Measurements from ENCODE around the gene CDK5RAP2. TPM values are rescaled to one million over a fixed set of nuclear protein-coding genes. Genes with fewer than 3 reads are reported as not detected.

The CDK5RAP2 gene
- total RNA-seq, 3 donors from 2014 or later (not counting 1 experiment from before 2014, with no cell fraction given) = 81.5 to 95.7 (median 82.4) TPM

- no peaks in the 10 kb centered on the region for H3K9me3 ChIP-seq (ENCODE audit: control insufficient read depth, insufficient read depth, low read length)
- no peaks in the 10 kb centered on the region for H3K4me1 ChIP-seq (ENCODE audit: control insufficient read depth, insufficient read depth, low read length)
- WGBS (ENCODE audit: insufficient coverage) = 100% methylated on average over 1 of the region's 2 CpGs
- Mint-ChIP-seq H3K27ac (no peak overlapping the region), H3K27me3 (ENCODE audit: low read depth in 2 of 2) (no peaks in the 10 kb centered on the region), H3K9me3 (no peaks in the 10 kb centered on the region), H3K4me1 (no peaks in the 10 kb centered on the region), H3K4me3 (no peak overlapping the region), H3K36me3 (peaks cover 23% of the 10 kb centered on the region)
- no peaks in the 10 kb centered on the region for H3K27me3 ChIP-seq (ENCODE audit: control insufficient read depth, insufficient read depth, low read length)
- peaks cover 66% of the 10 kb centered on the region for H3K36me3 ChIP-seq (ENCODE audit: control insufficient read depth, insufficient read depth, low read length)
- no peak for DNase-seq
- no peak overlapping the region for H3K4me3 ChIP-seq (ENCODE audit: low read length)
- TF ChIP-seq, protein P1, sequence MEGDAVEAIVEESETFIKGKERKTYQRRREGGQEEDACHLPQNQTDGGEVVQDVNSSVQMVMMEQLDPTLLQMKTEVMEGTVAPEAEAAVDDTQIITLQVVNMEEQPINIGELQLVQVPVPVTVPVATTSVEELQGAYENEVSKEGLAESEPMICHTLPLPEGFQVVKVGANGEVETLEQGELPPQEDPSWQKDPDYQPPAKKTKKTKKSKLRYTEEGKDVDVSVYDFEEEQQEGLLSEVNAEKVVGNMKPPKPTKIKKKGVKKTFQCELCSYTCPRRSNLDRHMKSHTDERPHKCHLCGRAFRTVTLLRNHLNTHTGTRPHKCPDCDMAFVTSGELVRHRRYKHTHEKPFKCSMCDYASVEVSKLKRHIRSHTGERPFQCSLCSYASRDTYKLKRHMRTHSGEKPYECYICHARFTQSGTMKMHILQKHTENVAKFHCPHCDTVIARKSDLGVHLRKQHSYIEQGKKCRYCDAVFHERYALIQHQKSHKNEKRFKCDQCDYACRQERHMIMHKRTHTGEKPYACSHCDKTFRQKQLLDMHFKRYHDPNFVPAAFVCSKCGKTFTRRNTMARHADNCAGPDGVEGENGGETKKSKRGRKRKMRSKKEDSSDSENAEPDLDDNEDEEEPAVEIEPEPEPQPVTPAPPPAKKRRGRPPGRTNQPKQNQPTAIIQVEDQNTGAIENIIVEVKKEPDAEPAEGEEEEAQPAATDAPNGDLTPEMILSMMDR (IDR thresholded peaks at IDR 0.05) = no peak
- intact Hi-C loops (cut with micrococcal nuclease) = no loop called here
- H3K27ac ChIP-seq (ENCODE audit: low read length) = no peak overlapping the region
- no peak for ATAC-seq
Observed at GRCh38 chr9:120541921-120542320, 38.0 kb downstream of the CDK5RAP2 start.

DNA sequence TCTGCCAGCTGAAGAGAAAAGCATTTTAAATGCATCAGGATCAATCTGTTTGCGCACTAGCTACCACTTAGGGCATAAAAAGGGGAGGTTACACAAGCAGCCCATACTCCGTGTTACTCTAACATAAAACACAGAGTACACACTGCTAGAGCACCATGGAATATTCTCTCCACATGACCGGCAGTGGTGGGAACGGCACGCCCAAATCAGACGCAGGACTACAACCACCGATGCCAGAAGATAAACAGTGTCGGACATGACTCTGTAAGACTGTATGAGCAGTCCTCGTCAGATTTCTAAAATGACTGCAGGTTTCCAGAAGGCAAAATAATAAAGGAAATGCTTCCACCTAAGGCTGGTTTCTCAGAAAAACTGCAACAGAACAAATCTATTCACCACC lies 40.0 kb downstream of the CDK5RAP2 start:
- H3K36me3 Mint-ChIP-seq = peaks cover 33% of the 10 kb centered on the region
- intact Hi-C loops (cut with micrococcal nuclease) = no loop called here

DNA sequence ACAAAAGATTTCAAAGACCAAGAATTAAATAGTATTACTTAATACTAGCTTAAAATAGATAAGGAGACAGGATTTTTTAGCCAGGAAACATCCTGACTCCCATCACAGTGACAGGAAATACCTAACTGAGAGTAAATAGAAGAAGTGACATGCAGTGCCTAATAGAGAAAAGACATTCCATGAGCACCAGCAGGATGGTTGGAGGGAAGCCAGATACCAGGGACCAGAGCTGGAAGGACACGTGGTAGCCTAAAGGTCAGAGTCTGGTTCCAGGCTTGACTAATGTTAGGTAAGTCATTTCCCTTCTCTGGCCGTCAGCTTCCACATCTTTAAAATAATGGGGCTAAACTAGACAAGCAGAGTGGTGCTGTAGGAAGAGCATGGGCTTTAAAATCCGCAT lies 41.6 kb downstream of the CDK5RAP2 start:
- no peaks in the 10 kb centered on the region for H3K27me3 ChIP-seq (ENCODE audit: control insufficient read depth, insufficient read depth, low read length)
- no peak overlapping the region for H3K27ac ChIP-seq (ENCODE audit: low read length)
- no peak for DNase-seq
- no peak for ATAC-seq
- H3K9me3 ChIP-seq (ENCODE audit: control insufficient read depth, insufficient read depth, low read length) = no peaks in the 10 kb centered on the region
- H3K9me3 Mint-ChIP-seq = no peaks in the 10 kb centered on the region
- H3K36me3 Mint-ChIP-seq = peaks cover 23% of the 10 kb centered on the region
- WGBS (ENCODE audit: insufficient coverage) = 94% methylated on average over 3 of the region's 3 CpGs
- H3K4me1 ChIP-seq (ENCODE audit: control insufficient read depth, insufficient read depth, low read length) = no peaks in the 10 kb centered on the region
- H3K4me3 ChIP-seq (ENCODE audit: low read length) = no peak overlapping the region
- peaks cover 64% of the 10 kb centered on the region for H3K36me3 ChIP-seq (ENCODE audit: control insufficient read depth, insufficient read depth, low read length)
- intact Hi-C loops (cut with micrococcal nuclease) = no loop called here
- H3K27me3 Mint-ChIP-seq (ENCODE audit: low read depth in 2 of 2) = no peaks in the 10 kb centered on the region
- H3K4me1 Mint-ChIP-seq = no peaks in the 10 kb centered on the region
- no peak overlapping the region for H3K27ac Mint-ChIP-seq
- H3K4me3 Mint-ChIP-seq = no peak overlapping the region
- TF ChIP-seq, protein P1 (IDR thresholded peaks at IDR 0.05) = no peak

More for the DNA sequence above, 40.0 kb downstream of the CDK5RAP2 start:
- no peaks in the 10 kb centered on the region for H3K4me1 ChIP-seq (ENCODE audit: control insufficient read depth, insufficient read depth, low read length)
- Mint-ChIP-seq H3K4me3 (no peak overlapping the region), H3K27ac (no peak overlapping the region), H3K4me1 (no peaks in the 10 kb centered on the region), H3K9me3 (no peaks in the 10 kb centered on the region), H3K27me3 (ENCODE audit: low read depth in 2 of 2) (no peaks in the 10 kb centered on the region)
- H3K27me3 ChIP-seq (ENCODE audit: control insufficient read depth, insufficient read depth, low read length) = no peaks in the 10 kb centered on the region
- ATAC-seq (no peak), DNase-seq (no peak)
- no peak overlapping the region for H3K4me3 ChIP-seq (ENCODE audit: low read length)
- H3K9me3 ChIP-seq (ENCODE audit: control insufficient read depth, insufficient read depth, low read length) = no peaks in the 10 kb centered on the region
- TF ChIP-seq, protein P1 (IDR thresholded peaks at IDR 0.05) = no peak
- H3K36me3 ChIP-seq (ENCODE audit: control insufficient read depth, insufficient read depth, low read length) = peaks cover 68% of the 10 kb centered on the region
- 97% methylated on average over 9 of the region's 9 CpGs for WGBS (ENCODE audit: insufficient coverage)
- no peak overlapping the region for H3K27ac ChIP-seq (ENCODE audit: low read length)

- intact Hi-C loops (cut with micrococcal nuclease) = no loop called here
- WGBS (ENCODE audit: insufficient coverage) = 88% methylated on average over 4 of the region's 5 CpGs
- DNase-seq (no peak), ATAC-seq (no peak)
- no peaks in the 10 kb centered on the region for H3K27me3 ChIP-seq (ENCODE audit: control insufficient read depth, insufficient read depth, low read length)
- peaks cover 23% of the 10 kb centered on the region for H3K36me3 Mint-ChIP-seq
- H3K4me1 ChIP-seq (ENCODE audit: control insufficient read depth, insufficient read depth, low read length) = no peaks in the 10 kb centered on the region
- H3K4me3 Mint-ChIP-seq = no peak overlapping the region
- no peak overlapping the region for H3K27ac Mint-ChIP-seq
- H3K4me1 Mint-ChIP-seq = no peaks in the 10 kb centered on the region
- no peaks in the 10 kb centered on the region for H3K27me3 Mint-ChIP-seq (ENCODE audit: low read depth in 2 of 2)
- H3K4me3 ChIP-seq (ENCODE audit: low read length) = no peak overlapping the region
- TF ChIP-seq, protein P1 (IDR thresholded peaks at IDR 0.05) = no peak
- no peak overlapping the region for H3K27ac ChIP-seq (ENCODE audit: low read length)
- H3K36me3 ChIP-seq (ENCODE audit: control insufficient read depth, insufficient read depth, low read length) = peaks cover 67% of the 10 kb centered on the region
- H3K9me3 ChIP-seq (ENCODE audit: control insufficient read depth, insufficient read depth, low read length) = no peaks in the 10 kb centered on the region
- no peaks in the 10 kb centered on the region for H3K9me3 Mint-ChIP-seq
Observed at GRCh38 chr9:120536949-120537640, 42.9 kb downstream of the CDK5RAP2 start.
